DMS 273 (cell line): Measurements from ENCODE around the gene OPRM1.
A peak's percentile ranks its signal among the peaks of the same experiment; 100 is the strongest.

Experiments
- DNase-seq: peaks from one replicate; lab custom pipeline; 2025; ENCODE audit not compliant: unreplicated experiment; lab: John Stamatoyannopoulos, UW

OPRM1 gene

GRCh38 chr6:154268486-154268885, 229.4 kb downstream of the OPRM1 start:
- DNase-seq = no peak

DNA sequence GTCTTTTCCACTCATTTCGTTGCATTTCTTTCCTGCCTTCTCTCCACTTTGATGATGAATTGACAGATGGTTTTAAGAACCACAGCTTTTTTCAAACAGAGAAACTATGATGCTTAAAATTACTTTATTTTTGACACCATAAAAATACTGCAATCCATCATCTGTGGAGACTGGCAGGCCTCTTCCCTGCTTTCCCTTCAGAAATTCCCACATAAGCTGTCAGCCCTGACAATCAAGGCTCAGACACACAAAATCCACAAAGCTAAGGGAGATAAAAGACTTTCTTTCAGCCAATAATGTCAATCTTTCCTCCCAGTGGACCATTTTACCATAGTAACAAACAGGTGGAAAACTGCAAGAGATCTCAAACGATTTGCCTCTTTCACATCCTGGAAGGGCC, 235.1 kb downstream of the OPRM1 start:
- no peak for DNase-seq

GRCh38 chr6:154276810-154277628, 238.0 kb downstream of the OPRM1 start:
- DNase-seq = peak; percentile 40

DNA sequence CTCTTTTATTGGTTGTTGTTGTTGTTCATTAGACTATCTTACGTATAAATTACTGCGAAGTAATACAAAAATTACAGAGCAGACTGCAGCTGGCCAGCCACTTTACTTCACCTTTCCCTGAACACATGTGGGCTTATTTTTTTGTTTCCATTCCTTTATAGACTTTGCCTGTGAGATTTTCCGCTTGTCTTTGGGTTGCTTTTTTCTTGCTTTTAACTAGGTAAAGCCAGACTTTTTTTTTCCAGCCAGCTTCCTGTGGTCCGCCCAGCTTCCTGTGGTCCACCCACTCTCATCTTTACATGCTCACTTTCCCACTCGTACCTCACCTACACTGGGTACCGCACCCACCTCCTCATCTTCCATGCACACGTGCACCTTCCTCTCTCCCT, 238.6 kb downstream of the OPRM1 start:
- DNase-seq = no peak

DNA sequence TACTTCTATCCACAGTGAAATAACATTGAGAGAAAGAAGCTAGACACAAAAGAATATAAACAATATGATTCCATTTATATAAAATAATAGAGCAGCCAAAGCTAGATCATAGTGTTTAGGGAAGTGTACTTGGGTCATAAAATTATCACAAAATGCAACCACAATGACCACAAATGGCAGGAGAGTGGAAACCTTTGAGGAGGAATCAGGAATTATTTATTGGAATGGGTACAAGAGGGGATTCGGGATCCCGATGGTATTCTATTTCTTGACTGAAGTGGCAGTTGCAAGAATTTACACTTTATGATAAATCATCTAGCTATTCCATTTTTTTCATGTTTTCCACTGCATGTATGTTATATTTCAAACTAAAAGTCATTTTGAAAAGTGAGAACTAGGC, 241.5 kb downstream of the OPRM1 start:
- no peak for DNase-seq

GRCh38 chr6:154284313-154284853, 245.3 kb downstream of the OPRM1 start:
- no peak for DNase-seq

- DNase-seq = no peak
Observed at GRCh38 chr6:154285826-154286225, 246.8 kb downstream of the OPRM1 start.

- DNase-seq = no peak
Observed at GRCh38 chr6:154289818-154290508, 250.9 kb downstream of the OPRM1 start.

GRCh38 chr6:154292066-154292465, 253.0 kb downstream of the OPRM1 start:
- no peak for DNase-seq

- no peak for DNase-seq
Observed at GRCh38 chr6:154292855-154293519, 253.9 kb downstream of the OPRM1 start.

DNA sequence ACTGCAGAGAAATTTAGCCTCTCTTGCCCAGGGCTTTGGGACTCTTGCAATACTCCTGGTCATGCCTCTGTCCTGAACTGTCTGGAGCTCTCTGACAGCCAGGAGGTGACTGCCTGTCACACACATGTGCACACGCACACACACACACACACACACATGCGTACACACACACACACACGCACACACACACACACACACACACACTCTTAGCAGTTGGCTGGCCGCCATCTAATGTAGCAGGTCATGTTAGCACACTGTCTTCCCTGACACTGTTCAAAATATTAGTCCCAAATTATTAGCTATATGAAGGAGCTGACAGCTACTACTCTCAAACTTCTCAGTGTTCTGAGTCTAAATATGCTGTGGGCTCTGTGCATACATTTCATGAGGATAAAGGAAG, 256.7 kb downstream of the OPRM1 start:
- DNase-seq = no peak
